Esophagus squamous epithelium (tissue), 5 donors: ENCODE results near the gene COBLL1. TPM values are rescaled to one million over a fixed set of nuclear protein-coding genes. Genes with fewer than 3 reads are reported as not detected.

Experiments
- DNase-seq: peaks from one replicate; lab custom pipeline; 2025; lab: John Stamatoyannopoulos, UW
- H3K27ac ChIP-seq, 4 donors: fragments of 200-600 bp; sonication (generic); one replicate each; pipeline ENCODE4 v1.5.1; 2016 to 2019; ENCODE audit warnings: mild to moderate bottlenecking in 1 of 4
- H3K27me3 ChIP-seq, 4 donors: fragments of 200-600 bp; sonication (generic); 1 replicate in 3 of 4; 2 replicates in 1 of 4; pipeline versions ENCODE4 v1.5.1 to v1.6.0; 2017 to 2021; ENCODE audit warnings: antibody characterized with exemption in 1 of 4
- H3K36me3 ChIP-seq, 3 donors: fragments of 200-600 bp; sonication (generic); one replicate each; pipeline ENCODE4 v1.5.1; 2016 to 2019
- H3K4me1 ChIP-seq, 3 donors: fragments of 200-600 bp; sonication (generic); one replicate each; pipeline ENCODE4 v1.5.1; 2017 to 2019
- H3K4me3 ChIP-seq, 4 donors: fragments of 200-600 bp; sonication (generic); 1 replicate in 3 of 4; 2 replicates in 1 of 4; pipeline ENCODE4 v1.5.1; 2016 to 2019; ENCODE audit warnings: mild to moderate bottlenecking in 2 of 4, moderate library complexity in 1 of 4
- H3K9me3 ChIP-seq, 3 donors: fragments of 200-600 bp; sonication (generic); one replicate each; pipeline ENCODE4 v1.5.1; 2016 to 2019
- CTCF ChIP-seq, 6 experiments: fragments of 450-650 bp in 4 of 6; fragments of 200-600 bp in 2 of 6; sonication (generic) in 2 of 6; IDR thresholded peaks; one replicate each; pipeline ENCODE4 v1.5.1; 2016 to 2019; ENCODE audit warnings: antibody characterized with exemption in 6 of 6, mild to moderate bottlenecking in 4 of 6, moderate library complexity in 4 of 6
- POLR2A ChIP-seq, 4 donors: fragments of 450-650 bp; IDR thresholded peaks; one replicate each; pipeline ENCODE4 v1.6.1; 2017; ENCODE audit warnings: antibody characterized with exemption in 4 of 4, mild to moderate bottlenecking in 4 of 4, moderate library complexity in 3 of 4
- WGBS, 2 donors: methylation state at CpG; one replicate each; pipeline ENCODE4 v1.1.5; 2018; 5-methylcytosine and 5-hydroxymethylcytosine counted together
- intact Hi-C: fragments of 100-400 bp; cut with DNase I; formaldehyde crosslinking; loops from one replicate; pipeline ENCODE4 v1.15.0; 2022
- total RNA-seq, 4 donors: library from RNA; depleted of rRNA; stranded (reverse); fragments of >200 nt; gene quantifications; one replicate each; pipeline ENCODE4 v1.1.0, GENCODE V29; 2016
- donor health status: DM: yes; HTN: yes; CAD: no.

COBLL1 gene
- total RNA-seq, 4 donors from 2014 or later: 35.4 to 88.9 (median 71.4) TPM

DNA sequence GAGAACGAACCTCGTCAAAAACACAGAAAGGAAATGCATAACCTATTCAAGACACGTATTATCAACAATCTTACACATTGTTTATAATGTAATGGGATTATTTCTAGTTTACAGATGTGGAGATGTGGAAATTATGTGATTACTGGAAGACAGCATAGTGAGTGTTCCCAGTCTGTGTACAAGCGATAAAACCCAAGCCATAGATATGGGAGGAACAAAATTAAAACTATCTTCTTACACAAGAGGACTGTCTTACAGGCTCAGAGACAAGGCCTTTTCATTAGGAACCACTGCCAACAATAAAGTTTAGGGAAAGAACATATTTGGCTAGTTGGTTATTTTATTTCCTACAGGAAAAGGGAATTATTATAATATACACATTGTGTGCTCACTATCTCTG lies 20.3 kb downstream of the COBLL1 start:
- Histone ChIP-seq H3K27ac (peak overlapping the region in 1 of 4 donors; percentile 26), H3K9me3 (no peaks in the 10 kb centered on the region), H3K4me1 (peaks cover 4 to 44% (median 10%) of the 10 kb centered on the region in 3 donors), H3K27me3 (no peaks in the 10 kb centered on the region), H3K4me3 (no peak overlapping the region), H3K36me3 (no peaks in the 10 kb centered on the region)
- 74 to 84% methylated on average over 4 of the region's 4 CpGs for WGBS, 2 donors
- DNase-seq: no peak
- intact Hi-C loops: no loop called here
- TF ChIP-seq POLR2A (IDR thresholded peaks at IDR 0.05) (no peak), CTCF (IDR thresholded peaks at IDR 0.05) (no peak)

DNA sequence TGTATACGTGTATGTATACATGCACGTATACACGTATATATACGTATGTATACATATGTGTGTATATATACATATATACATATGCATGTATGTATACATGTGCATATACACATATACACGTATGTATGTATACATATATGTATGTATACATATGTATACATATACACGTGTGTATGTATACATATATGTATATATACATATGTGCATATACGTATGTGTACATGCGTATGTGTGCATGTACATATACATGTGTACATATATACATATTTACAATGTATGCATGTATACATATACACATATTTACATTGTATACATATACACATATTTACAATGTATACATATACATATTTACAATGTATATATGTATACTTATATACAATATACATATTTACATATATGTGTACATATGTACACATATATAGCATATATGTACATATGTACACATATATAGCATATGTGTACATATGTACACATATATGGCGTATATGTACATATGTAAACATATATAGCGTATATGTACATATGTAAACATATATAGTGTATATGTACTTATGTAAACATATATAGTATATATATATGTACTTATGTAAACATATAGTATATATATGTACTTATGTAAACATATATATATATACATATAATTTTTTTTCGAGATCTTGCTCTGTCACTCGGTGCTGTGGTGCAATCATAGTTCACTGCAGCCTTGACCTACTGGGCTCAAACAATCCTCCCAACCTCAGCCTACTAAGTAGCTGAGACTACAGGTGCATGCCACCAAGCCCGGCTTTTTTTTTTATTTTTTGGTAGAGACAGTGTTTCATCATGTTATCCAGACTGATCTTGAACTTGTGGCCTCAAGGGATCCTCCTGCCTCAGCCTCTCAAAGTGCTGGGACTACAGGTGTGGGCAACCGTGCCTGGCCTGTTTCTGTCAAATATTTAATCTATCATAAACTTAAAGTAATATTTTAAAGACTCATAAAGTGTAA lies 23.2 kb downstream of the COBLL1 start:
- intact Hi-C loops: no loop called here
- DNase-seq: no peak
- WGBS, 2 donors: 89 to 92% methylated on average over 14 of the region's 14 CpGs
- Histone ChIP-seq H3K27me3 (no peaks in the 10 kb centered on the region), H3K9me3 (no peaks in the 10 kb centered on the region), H3K4me1 (peaks cover 0 to 41% (median 4%) of the 10 kb centered on the region in 3 donors), H3K4me3 (no peak overlapping the region), H3K27ac (no peak overlapping the region), H3K36me3 (no peaks in the 10 kb centered on the region)
- no peak for TF ChIP-seq CTCF (IDR thresholded peaks at IDR 0.05)
- no peak for TF ChIP-seq POLR2A (IDR thresholded peaks at IDR 0.05)

DNA sequence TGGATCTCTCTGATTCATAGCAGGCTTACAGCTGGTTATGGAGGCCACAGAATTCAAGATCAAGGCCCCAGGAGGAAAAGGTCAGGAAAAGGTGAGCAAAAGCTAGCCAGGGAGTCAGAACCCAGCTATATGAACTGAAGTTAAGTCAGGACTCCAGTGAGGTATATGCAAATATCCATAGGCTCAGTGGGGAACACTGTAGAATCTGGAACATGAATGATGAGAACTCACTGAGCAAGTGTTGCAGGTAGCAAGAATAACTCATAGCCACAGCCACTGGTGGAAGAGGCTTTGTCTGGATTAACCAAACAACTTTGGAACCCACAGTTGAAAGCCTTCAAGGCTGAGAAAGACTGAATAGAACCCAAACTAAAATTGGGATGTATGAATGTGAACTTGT lies 24.7 kb downstream of the COBLL1 start:
- TF ChIP-seq CTCF (IDR thresholded peaks at IDR 0.05): no peak
- TF ChIP-seq POLR2A (IDR thresholded peaks at IDR 0.05): no peak
- peaks cover 0 to 47% (median 4%) of the 10 kb centered on the region in 3 donors for H3K4me1 ChIP-seq
- no peak for DNase-seq
- H3K9me3 ChIP-seq: no peaks in the 10 kb centered on the region
- H3K36me3 ChIP-seq: no peaks in the 10 kb centered on the region
- intact Hi-C loops: no loop called here
- peak overlapping the region in 2 of 4 donors; percentile 45 to 56 for H3K27ac ChIP-seq
- no peaks in the 10 kb centered on the region for H3K27me3 ChIP-seq
- no peak overlapping the region for H3K4me3 ChIP-seq

DNA sequence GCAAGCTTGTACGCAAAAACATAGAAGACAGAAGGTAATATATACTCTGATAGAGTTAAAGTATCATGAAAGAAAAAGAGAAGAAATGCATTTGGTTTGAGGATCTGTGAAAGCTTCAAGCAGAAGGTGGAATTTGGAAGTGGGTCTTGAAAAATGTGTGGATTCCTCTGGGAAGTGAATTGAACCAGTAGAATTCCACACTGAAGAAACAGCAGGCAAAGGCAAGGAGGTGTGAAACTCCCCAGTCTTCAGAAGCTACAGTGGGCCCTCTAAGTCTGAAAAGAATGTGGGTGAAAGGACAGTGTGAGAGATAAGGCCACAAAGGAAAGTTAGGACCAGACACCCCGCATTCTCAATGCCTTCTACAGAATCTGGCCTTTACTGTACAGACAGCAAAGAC lies 25.6 kb downstream of the COBLL1 start:
- no peaks in the 10 kb centered on the region for H3K36me3 ChIP-seq
- H3K4me3 ChIP-seq: no peak overlapping the region
- intact Hi-C loops: no loop called here
- TF ChIP-seq POLR2A (IDR thresholded peaks at IDR 0.05): no peak
- TF ChIP-seq CTCF (IDR thresholded peaks at IDR 0.05): no peak
- 75 to 94% methylated on average over 2 of the region's 2 CpGs for WGBS, 2 donors
- DNase-seq: no peak
- H3K4me1 ChIP-seq: peaks cover 0 to 47% (median 0%) of the 10 kb centered on the region in 3 donors
- H3K9me3 ChIP-seq: no peaks in the 10 kb centered on the region
- peak overlapping the region in 1 of 4 donors; percentile 45 for H3K27ac ChIP-seq
- H3K27me3 ChIP-seq: no peaks in the 10 kb centered on the region

GRCh38 chr2:164815071-164815793 lies 26.4 kb downstream of the COBLL1 start:
- H3K27ac ChIP-seq: no peak overlapping the region
- no peak for TF ChIP-seq POLR2A (IDR thresholded peaks at IDR 0.05)
- TF ChIP-seq CTCF (IDR thresholded peaks at IDR 0.05): no peak
- WGBS, 2 donors: 91 to 94% methylated on average over 3 of the region's 3 CpGs
- peaks cover 0 to 51% (median 0%) of the 10 kb centered on the region in 3 donors for H3K4me1 ChIP-seq
- H3K27me3 ChIP-seq: no peaks in the 10 kb centered on the region
- H3K9me3 ChIP-seq: no peaks in the 10 kb centered on the region
- H3K4me3 ChIP-seq: no peak overlapping the region
- no peaks in the 10 kb centered on the region for H3K36me3 ChIP-seq
- intact Hi-C loops: no loop called here
- DNase-seq: no peak
